ENCODE measurements around the gene DENND2C. TPM values are rescaled to one million over a fixed set of nuclear protein-coding genes. Genes with fewer than 3 reads are reported as not detected.

DENND2C gene
- total RNA-seq, 1 experiment from 2014 or later, result 3.6 TPM

- DNase-seq (ENCODE audit: low read depth, low spot score) (no peak), ATAC-seq (no peak)
- intact Hi-C loops (cut with micrococcal nuclease), result no loop called here
- Histone ChIP-seq H3K9me3 (ENCODE audit: control insufficient read depth in 1 of 2, insufficient read depth in 1 of 2, low read depth in 1 of 2, low read length in 2 of 2) (no peaks in the 10 kb centered on the region), H3K27ac (ENCODE audit: low read depth, low read length) (no peak overlapping the region), H3K4me3 (replicated peaks in 1 of 2; ENCODE audit: low read depth in 1 of 2, low read length in 2 of 2) (no peak overlapping the region), H3K4me2 (ENCODE audit: low read length) (no peak overlapping the region), H3K36me3 (ENCODE audit: control insufficient read depth in 1 of 2, insufficient read depth in 2 of 2, low read length in 2 of 2) (no peaks in the 10 kb centered on the region), H4K20me1 (ENCODE audit: insufficient read depth) (no peaks in the 10 kb centered on the region), H3K27me3 (ENCODE audit: insufficient read depth, low read length) (no peaks in the 10 kb centered on the region), H3K79me2 (ENCODE audit: insufficient read depth, low read length) (no peaks in the 10 kb centered on the region), H3K9me2 (ENCODE audit: insufficient read depth) (no peaks in the 10 kb centered on the region), H3K4me1 (ENCODE audit: control insufficient read depth in 1 of 2, insufficient read depth in 2 of 2, low read length in 2 of 2) (no peaks in the 10 kb centered on the region), H2AFZ (ENCODE audit: low read depth, low read length, poor library complexity, severe bottlenecking) (no peak overlapping the region), H3K9ac (ENCODE audit: low read length) (no peak overlapping the region)
- RAD21 ChIA-PET (ENCODE audit: low non-redundant PET in 1 of 2, low total read pairs in 2 of 2, uncharacterized antibody in 2 of 2, unreplicated experiment in 2 of 2), result no interaction called here
- POLR2A ChIA-PET, result no interaction called here
- TF ChIP-seq POLR2AphosphoS5 (IDR thresholded peaks at IDR 0.05; ENCODE audit: low read depth, low read length) (no peak), ELF1 (IDR thresholded peaks at IDR 0.05; ENCODE audit: borderline replicate concordance, low read depth) (no peak), EZH2phosphoT487 (IDR thresholded peaks at IDR 0.05; ENCODE audit: borderline replicate concordance) (no peak), SIN3A (IDR thresholded peaks at IDR 0.05; ENCODE audit: low read depth) (no peak), MAX (IDR thresholded peaks at IDR 0.05) (no peak), ZFX (IDR thresholded peaks at IDR 0.05) (no peak), CTCF (IDR thresholded peaks at IDR 0.05 in 2 of 3, conservative IDR thresholded peaks at IDR 0.05 in 1 of 3; ENCODE audit: borderline replicate concordance in 1 of 3, insufficient read depth in 1 of 3, low read depth in 2 of 3, low read length in 2 of 3) (no peak), EGR1 (IDR thresholded peaks at IDR 0.05; ENCODE audit: low read depth) (no peak), ZBTB33 (IDR thresholded peaks at IDR 0.05; ENCODE audit: extremely low read depth, insufficient replicate concordance, low read length) (no peak)
- CTCF ChIA-PET, result no interaction called here
- no TSS peak for BruUV-seq (replicated peaks)
Observed at GRCh38 chr1:114547076-114547475, 122.8 kb downstream of the DENND2C start.
